Measurements from ENCODE around the gene ESYT1.
A peak's percentile ranks its signal among the peaks of the same experiment; 100 is the strongest.
"Not testable (repeated sequence)": the region's sequence is repeated elsewhere in the genome, so short reads cannot be mapped to it uniquely, and the experiment has no call there.

ESYT1 gene

DNA sequence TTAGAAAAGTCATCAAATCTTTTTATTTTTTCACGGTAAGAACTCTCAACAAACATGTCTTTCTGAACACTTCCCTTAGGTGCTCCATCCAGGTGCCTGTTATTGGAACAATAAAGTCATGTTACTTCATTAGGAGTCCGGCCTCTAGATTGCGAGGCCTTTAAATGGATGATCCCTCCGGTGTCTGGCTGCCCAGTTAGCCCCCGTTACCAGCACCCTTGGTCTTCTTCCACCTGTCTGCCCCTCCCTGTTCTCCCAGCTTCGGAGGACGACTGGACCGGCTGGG lies 24.3 kb upstream of the ESYT1 start:
- no peak for DNase-seq (ENCODE audit: low spot score)

DNA sequence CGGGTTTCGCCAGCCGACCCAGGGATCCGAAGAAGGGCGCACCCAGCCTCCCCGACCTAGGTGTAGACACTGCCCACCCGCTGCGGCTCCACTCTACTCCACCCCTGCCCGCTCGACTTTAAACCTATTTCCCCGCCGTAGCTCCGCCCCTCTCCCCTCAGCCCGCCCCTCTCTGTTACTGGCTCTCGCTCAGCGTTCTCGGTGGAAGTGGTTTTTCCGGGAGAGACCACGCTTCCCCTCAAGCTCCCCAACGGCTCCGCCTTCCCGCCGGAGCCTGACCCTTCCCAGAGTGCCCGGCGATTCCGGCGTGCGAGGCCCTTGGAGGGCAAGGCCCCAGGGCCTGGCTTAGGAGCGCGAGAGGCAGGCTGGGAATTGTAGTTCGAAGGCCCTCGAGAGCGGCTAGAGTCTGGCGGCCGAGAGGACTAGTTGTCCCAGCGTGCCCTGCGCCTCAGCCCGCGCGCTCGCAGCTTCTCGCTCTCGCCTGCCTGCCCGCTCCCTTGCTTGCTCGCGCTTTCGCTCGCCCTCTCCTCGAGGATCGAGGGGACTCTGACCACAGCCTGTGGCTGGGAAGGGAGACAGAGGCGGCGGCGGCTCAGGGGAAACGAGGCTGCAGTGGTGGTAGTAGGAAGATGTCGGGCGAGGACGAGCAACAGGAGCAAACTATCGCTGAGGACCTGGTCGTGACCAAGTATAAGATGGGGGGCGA lies 23.8 kb upstream of the ESYT1 start, which contains the start of gene PA2G4:
Gene PA2G4 (plus strand): TSS at position 451 of the 706 bp plus-strand sequence. CDS start 179 bp downstream, at position 630.
- peak; percentile 98 for DNase-seq (ENCODE audit: low spot score)

DNA sequence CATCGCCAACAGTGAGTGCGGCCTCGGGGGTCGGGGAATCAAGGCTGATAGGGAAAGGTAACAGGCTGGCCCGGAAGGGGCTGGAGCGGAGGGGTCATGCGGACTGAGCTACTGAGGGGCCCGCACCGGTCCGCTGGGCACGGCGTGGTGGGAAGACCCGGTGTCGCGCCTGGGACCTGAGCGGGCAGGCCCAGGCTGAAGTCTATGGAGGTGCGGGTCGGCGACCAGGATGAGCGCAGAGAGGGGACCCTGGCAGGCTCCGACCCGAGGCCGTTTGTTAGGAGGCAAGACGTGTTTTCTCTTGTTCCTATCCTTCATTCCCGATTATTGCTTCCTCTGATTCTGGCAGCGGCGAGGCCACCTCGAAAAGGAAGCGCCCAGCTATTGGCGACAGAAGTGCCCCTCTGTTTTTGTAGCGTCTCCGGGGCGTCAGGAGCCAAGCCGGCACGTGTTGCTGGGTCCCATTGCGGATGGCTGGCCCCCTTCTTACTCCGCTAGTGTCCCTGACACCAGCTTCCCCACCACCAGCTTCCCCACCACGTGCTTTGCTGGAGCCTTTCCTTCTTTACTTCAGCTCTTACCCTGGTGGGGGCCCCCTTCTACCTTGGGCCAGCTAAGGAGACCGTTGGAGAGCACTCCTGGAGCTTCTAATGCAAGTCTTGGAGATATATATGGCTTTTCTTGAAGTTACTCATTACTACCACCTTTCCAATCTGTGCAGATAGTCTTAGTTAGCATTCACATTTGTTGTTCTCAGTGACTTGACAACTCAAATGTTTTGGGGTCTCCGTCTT lies 23.1 kb upstream of the ESYT1 start:
- DNase-seq (ENCODE audit: low spot score), result no peak

DNA sequence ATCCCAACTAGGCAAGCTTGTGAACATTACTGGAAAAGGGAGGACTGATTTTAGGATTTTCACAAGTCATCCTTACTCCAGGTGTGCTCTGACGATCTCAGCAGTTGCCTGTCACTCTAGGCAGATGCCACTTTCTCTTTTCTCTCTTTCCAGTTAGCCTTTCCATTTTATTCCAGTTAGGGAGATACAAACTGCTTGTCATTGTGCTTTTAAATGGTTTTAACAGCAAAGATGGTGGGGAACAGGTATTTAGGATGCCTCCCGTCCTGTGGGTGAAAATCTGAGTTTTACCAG lies 22.5 kb upstream of the ESYT1 start:
- DNase-seq (ENCODE audit: low spot score), result no peak

DNA sequence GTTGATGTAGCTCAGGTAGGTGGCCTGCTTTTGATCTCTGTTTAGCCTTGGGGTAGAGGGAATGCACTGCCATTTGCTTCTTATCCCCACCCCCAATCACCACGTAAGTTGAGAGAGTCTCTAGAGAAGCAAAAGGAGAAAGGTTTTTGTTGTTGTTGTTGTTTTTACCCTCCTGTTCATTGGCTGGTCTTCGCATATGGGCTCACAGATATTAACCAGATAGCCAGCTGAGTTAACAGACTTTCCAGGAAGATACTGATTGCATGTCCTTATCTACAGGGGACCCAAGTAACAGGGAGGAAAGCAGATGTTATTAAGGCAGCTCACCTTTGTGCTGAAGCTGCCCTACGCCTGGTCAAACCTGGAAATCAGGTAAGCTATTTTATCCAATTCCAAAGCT lies 20.8 kb upstream of the ESYT1 start:
- DNase-seq (ENCODE audit: low spot score), result no peak

DNA sequence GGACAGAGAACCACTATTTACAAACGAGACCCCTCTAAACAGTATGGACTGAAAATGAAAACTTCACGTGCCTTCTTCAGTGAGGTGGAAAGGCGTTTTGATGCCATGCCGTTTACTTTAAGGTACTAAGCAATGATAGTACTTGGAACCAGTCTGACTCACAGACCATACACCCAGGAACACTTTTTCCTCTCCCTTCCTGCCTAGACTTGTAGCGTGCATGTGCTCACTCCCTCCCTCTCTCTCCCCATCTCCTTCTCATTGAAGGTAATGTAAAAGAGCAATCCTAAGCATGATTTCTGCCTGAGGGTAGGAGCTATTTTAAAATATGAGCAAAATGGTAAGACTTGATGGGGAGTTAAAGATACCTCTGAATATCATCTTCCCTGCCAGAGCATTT lies 17.5 kb upstream of the ESYT1 start:
- DNase-seq (ENCODE audit: low spot score), result no peak

DNA sequence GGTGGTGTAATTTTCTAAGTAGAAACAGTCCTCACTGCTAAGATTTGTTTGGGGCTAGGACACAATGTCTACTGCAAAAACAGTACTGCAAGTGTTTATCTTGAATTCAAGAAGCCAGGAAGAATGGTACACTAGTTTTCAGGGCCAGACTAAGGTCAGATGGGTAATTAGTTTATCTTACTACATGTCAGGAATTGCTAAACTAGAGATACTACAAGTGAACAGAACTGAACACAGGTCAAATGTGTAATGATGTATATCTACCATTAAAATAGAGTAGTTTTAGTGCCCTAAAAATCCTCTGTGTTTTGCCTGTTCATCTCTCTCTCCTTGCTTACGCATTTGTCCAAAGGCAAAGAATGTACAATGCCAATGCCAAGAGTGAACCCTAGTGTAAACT lies 14.0 kb upstream of the ESYT1 start:
- DNase-seq (ENCODE audit: low spot score), result no peak

DNA sequence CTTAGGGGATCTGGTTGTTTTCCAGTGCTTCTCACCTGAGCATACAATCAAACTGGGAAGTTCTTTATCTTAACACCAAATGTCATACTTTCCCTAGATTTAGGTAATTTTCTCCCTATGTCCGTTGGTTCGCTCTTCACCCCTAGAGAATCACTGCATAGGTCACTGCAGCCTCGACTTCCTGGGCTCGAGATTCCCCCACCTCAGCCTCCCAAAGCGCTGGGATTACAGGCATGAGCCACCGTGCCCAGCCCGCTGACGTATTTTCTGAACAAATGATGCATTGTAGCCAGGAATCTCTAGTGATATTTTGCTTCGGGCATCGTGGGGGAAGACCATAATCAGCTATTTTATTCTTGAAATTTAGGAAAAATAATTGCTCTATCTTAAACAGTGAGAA lies 12.7 kb upstream of the ESYT1 start:
- no peak for DNase-seq (ENCODE audit: low spot score)

DNA sequence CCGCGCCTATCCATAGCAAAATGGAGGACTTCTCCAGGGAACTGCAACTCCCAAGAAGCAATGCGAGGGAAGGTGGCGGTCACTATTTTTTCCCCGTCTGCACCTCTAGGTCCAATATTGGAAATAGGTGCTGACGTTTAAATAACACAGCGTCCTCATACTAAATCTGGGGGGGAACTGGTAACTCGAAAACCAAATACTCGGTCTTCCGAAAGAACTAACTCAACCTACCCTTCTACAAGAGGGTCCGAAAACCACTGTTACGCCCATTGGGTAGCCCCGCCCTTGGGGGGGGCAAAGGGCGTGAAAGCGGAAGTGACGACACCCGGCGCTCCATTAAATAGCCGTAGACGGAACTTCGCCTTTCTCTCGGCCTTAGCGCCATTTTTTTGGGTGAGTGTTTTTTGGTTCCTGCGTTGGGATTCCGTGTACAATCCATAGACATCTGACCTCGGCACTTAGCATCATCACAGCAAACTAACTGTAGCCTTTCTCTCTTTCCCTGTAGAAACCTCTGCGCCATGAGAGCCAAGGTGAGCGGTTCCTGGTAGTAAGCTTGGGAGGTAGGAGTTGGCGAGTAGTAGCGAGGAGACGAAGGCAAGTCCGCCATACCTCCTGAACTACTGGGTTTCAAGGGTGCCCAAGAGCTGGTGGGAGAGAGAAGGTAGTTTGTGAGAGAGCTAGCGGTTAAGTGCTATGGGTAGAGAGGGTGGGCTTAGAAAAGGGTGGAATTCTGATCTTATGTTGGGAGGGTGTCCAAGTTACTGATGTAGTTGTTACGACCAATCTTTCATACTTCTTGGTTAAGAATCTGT lies 11.6 kb upstream of the ESYT1 start, which contains the start of gene RPL41:
Gene RPL41 (plus strand): TSS at position 367 of the 815 bp plus-strand sequence.
- DNase-seq (ENCODE audit: low spot score), result peak; percentile 97

DNA sequence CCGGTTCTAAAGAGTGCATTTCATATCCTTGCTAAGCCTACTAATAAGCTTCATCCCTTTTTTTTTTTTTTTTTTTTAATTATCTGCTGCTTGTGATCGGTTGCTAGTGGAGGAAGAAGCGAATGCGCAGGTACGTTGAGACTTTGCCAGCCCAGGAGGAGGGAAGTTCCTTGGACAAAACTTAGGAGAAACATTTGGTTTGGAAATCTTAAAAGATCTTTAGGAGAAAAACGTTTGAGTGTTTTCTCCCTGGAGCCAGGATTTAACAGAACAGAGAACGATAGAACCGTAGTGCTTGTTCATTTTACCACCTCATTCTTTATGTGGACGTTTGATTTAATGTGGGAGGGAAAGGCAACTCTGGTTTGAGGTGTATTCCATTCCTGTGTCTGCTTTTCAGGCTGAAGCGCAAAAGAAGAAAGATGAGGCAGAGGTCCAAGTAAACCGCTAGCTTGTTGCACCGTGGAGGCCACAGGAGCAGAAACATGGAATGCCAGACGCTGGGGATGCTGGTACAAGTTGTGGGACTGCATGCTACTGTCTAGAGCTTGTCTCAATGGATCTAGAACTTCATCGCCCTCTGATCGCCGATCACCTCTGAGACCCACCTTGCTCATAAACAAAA lies 10.9 kb upstream of the ESYT1 start:
- not testable (repeated sequence) for DNase-seq (ENCODE audit: low spot score)

DNA sequence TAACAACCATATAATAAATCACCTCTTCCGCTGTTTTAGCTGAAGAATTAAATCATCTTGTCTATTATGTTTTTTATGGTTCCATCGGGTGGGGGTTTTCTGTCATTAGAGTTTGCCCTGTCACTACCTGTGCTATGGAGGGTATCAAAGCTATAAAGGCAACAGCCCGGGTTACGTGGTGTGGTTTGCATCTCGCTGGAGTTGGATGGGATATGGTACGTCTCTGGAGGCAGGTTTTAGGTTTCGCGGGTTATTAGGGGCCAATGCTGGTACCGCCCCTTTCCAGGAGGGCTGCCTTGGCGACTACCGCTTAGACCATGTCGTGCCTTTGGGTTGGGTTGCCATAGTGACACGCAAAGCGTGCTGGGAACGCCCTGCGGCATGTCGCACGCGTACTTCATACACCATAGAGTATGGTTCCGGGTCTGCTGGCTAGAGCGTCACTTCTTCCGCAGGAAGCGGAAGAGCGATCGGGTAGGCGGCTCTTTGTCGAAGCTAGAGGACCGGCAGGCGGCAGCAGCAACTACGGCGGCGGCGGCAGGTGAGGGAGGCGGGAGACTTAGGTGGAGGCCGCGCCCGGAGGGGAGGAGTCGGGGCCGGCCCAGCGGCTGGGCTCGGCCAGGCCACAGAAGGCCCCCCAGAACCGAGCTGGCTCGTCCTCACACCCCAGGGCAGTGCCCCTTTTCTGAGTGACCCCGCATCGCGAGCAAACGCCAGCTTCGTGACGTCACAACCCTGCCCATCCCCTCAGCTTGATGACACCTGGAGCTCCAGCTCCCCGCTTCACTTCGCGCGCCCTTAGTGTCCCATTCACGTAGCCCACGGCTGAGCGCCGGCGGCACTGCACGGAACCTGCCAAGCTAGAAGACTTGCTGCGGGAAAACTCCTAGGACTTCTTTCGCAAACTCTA lies 10.0 kb upstream of the ESYT1 start, which contains the start of gene ZC3H10:
Gene ZC3H10 (plus strand): TSS at position 489 of the 910 bp plus-strand sequence. CDS start 2,297 bp downstream, outside the sequence.
- peak; percentile 98 for DNase-seq (ENCODE audit: low spot score)

DNA sequence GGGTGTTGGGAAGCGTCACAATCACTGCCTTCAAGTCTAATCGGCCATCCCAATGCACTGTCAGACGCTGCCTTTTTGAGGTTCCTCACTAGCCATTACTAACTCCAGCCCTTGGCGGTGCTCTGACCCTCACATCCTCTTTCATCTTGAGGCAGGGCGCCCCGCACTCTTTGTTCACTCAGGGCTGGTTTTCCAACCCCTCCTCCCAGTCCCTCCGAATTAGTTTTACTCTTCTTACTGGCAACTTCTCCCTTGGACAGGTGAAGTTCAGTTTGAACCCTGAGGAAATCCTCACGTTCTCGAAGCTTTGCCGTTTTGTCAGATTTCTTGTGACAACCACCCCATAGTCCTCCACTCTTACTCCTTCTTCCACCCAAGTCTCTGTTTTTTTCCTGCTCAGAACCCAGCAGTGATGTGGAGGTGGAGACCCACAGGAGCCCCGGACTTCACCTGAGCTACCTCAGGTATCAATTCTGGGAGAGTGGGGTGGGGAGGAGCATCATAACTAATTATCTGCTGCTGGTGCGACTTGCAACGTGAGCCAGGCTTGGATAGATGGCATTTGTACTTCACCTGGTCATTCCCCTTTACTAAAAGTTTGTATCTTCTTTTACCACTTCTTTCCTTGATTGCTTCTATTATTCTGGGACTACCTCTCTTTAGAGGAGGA lies 9.2 kb upstream of the ESYT1 start:
- no peak for DNase-seq (ENCODE audit: low spot score)

DNA sequence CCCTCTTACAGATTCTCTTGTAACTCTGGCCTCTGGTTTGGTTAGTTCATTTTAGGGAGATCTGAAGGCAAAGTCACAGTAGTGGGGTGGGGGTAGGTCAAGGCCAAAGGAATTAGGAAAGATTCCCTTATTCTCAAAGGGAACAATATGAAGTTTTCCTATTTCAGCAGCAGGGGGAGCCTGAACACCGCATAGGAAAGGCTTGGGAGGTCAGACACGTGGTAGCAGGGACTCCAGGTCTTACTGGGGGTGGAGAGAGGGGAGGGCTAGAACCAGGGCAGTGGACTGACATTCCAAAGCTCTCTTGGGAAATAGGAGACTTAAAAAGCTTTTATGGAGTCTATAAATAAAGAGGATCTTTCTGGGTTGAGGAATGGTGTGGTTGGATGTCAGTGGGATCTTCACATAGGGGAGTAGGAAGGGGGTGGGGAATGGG lies 8.7 kb upstream of the ESYT1 start:
- peak; percentile 75 for DNase-seq (ENCODE audit: low spot score)

DNA sequence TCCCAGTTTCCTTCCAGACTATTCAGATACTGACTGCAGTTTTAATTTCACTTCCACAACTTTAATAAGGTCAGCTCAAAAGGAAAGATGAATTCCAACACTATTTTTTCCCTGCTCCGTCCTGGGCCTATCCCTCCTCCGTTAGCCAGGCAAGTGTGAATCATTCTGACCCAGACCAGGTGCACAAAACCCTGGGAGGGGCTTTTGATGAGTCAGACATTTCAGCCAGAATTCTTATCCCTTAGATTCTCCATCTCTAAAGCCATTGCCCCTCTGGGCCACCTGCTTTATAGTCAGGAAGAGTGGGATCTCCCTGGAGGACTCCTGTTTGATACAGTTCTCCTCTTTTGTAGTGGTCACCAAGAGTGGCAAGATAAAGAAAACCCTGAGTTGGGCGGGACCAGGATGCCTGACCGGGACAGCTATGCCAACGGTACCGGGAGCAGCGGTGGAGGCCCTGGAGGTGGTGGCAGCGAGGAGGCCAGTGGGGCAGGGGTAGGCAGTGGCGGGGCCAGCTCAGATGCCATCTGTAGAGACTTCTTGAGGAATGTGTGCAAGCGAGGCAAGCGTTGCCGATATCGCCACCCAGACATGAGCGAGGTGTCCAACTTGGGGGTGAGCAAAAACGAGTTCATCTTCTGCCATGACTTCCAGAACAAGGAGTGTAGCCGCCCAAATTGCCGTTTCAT lies 7.8 kb upstream of the ESYT1 start:
- DNase-seq (ENCODE audit: low spot score), result no peak

DNA sequence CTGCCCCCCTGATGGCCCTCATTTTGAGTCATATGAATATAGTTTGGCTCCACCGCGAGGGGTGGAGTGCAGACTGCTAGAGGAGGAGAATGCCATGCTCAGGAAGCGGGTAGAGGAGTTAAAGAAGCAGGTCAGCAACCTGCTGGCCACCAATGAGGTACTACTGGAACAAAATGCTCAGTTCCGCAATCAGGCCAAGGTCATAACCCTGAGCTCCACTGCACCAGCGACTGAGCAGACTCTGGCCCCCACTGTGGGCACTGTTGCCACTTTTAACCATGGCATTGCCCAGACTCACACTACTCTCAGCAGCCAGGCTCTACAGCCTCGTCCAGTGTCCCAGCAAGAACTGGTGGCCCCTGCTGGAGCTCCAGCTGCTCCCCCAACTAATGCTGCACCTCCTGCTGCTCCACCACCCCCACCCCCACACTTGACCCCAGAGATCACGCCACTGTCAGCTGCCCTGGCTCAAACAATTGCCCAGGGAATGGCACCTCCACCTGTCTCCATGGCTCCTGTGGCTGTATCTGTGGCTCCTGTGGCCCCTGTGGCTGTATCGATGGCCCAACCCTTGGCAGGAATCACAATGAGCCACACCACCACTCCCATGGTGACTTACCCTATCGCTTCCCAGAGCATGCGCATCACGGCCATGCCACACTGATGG lies 6.7 kb upstream of the ESYT1 start:
- no peak for DNase-seq (ENCODE audit: low spot score)

DNA sequence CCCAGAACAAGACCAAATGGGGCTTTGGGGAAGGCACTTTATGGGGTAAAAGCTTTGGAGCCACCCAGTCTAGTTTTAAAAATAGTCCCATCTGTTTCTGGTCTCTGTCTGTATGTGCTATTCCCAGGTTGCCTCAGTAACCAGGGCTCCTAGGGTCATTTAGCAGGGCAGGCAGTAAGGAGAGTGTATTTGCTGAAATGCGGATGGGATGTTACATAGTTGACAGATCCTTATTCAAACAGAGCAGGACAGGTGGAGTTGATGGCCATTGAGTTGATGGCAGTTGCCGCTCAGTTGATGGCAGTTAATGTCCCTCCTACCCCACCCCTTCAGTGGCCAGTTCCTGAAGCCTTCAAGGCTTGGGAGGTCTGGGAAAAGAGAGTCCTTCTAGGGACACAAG lies 5.4 kb upstream of the ESYT1 start:
- no peak for DNase-seq (ENCODE audit: low spot score)

DNA sequence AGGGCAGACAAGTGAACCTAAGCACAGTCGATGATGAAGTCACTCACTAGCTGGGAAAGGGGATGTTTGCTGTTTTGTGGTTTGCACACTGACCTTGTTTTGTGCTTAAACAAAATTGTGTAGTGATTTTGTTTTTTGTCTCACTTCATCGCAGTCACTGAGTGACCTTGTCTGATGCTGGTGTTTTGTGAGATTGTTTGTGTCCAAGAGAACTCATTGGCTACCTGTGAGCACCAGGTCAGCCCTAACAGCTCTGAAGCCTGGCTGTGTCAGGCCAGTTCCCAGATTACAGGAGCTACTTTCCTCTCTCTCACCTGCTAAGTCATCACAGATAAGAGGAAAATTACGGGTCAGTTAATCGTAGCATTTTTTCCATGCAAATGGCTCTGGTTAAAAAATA lies 3.9 kb upstream of the ESYT1 start:
- DNase-seq (ENCODE audit: low spot score), result no peak

DNA sequence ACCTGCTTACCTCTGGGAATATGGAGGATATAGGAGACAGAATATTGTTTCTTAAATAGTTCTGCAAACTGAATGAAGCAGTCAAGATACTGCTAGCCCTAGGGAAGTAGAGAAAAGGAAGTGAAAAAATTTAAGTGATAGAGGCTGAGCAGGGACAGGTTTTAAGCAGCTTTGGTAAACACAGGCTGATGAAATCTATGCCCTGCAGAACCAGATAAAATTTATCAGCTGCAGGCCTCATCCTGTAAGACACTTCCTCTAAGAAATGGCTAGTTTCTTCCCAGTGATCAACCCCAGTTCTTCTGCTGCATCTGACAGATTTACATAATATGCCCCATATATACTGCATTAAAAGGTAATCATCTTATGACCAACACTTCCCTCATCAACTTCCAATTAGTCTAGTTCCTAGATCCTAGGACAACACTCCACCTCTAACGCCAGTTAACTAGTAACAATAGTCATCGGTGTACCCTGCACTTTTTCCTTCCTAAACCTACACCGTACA lies 1.3 kb upstream of the ESYT1 start:
- DNase-seq (ENCODE audit: low spot score), result no peak

DNA sequence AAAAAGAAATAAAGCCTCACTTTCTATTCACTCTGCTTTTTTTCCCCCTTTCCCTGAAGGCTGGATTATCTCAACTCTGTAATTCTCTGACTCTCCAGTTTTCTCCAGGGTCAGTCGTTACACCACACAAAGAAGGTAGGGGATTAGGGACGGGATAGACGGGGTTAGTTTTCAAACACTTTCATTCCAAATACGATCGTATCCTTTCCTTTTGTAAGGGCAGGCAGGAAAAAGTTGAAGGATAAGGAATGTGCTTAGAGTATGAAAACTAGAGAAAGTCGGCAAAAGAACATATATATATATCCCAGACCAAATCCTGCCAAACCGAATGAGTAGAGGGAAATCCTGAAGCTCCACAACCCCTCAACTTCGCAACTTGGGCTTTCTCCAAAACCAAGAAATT lies 581 bp upstream of the ESYT1 start:
- DNase-seq (ENCODE audit: low spot score), result no peak
